CD4-positive, alpha-beta T cell treated with Interleukin-1 beta for 1 hour (primary cell): ENCODE data around the gene MRPS21.

ENCODE experiments used
- DNase-seq, 2 donors: peaks; one replicate each; pipeline ENCODE4 v3.0.0-alpha.2; 2020 to 2022

Gene MRPS21

GRCh38 chr1:150293433-150294253, at the start of gene MRPS21:
Gene MRPS21 (plus strand): TSS chr1:150293861. CDS start chr1:150294367, 506 bp downstream.
- peak; percentile 93 for DNase-seq

- DNase-seq: no peak
These were observed 43.7 kb upstream of the MRPS21 start for GRCh38 chr1:150249936-150250335.

- no peak for DNase-seq
These were observed 37.5 kb upstream of the MRPS21 start for GRCh38 chr1:150256198-150256553.

- DNase-seq: no peak
These were observed 36.9 kb upstream of the MRPS21 start for GRCh38 chr1:150256554-150257341.

- no peak for DNase-seq
These were observed 35.8 kb upstream of the MRPS21 start, which contains the start of gene CA14 for GRCh38 chr1:150257624-150258585. Gene CA14 (plus strand): TSS chr1:150257774. CDS start chr1:150258129, 355 bp downstream.

- DNase-seq: no peak
These were observed 34.4 kb upstream of the MRPS21 start for GRCh38 chr1:150259217-150259616.

GRCh38 chr1:150259758-150260669, 33.6 kb upstream of the MRPS21 start:
- DNase-seq: no peak

- DNase-seq: no peak
These were observed 32.3 kb upstream of the MRPS21 start for GRCh38 chr1:150261367-150261766.

- no peak for DNase-seq
These were observed 31.0 kb upstream of the MRPS21 start for GRCh38 chr1:150262388-150263320.

- DNase-seq: no peak
These were observed 30.1 kb upstream of the MRPS21 start for GRCh38 chr1:150263549-150263948.

- no peak for DNase-seq
These were observed 25.8 kb upstream of the MRPS21 start for GRCh38 chr1:150267896-150268295.

GRCh38 chr1:150268340-150268704, 25.3 kb upstream of the MRPS21 start:
- DNase-seq: peak; percentile 59 to 65

GRCh38 chr1:150268705-150269403, 24.8 kb upstream of the MRPS21 start, which contains the start of gene APH1A:
Gene APH1A (minus strand): TSS chr1:150269016. CDS start chr1:150268810, 206 bp downstream.
- DNase-seq: peak; percentile 94 to 95

GRCh38 chr1:150269451-150269850, 24.2 kb upstream of the MRPS21 start:
- DNase-seq: no peak

- DNase-seq: no peak
These were observed 22.2 kb upstream of the MRPS21 start for GRCh38 chr1:150271291-150271959.

- DNase-seq: no peak
These were observed 20.4 kb upstream of the MRPS21 start for GRCh38 chr1:150273311-150273710.

- no peak for DNase-seq
These were observed 13.4 kb upstream of the MRPS21 start for GRCh38 chr1:150280138-150280707.

GRCh38 chr1:150281221-150281757, 12.4 kb upstream of the MRPS21 start:
- peak; percentile 71 for DNase-seq
